Neural progenitor cell (in vitro differentiated cells): ENCODE data around the gene IFRD1.

Experiments
- EZH2phosphoT487 ChIP-seq: fragments of 200-600 bp; sonication (generic); IDR thresholded peaks from 2 replicates; pipeline ENCODE4 v1.6.1; 2017; ENCODE audit warnings: antibody characterized with exemption
- TF ChIP-seq, protein P1 (sequence below): fragments of 200-600 bp; sonication (generic); IDR thresholded peaks from 2 replicates; pipeline ENCODE4 v1.5.1; 2017; ENCODE audit warnings: antibody characterized with exemption, mild to moderate bottlenecking

DNA sequence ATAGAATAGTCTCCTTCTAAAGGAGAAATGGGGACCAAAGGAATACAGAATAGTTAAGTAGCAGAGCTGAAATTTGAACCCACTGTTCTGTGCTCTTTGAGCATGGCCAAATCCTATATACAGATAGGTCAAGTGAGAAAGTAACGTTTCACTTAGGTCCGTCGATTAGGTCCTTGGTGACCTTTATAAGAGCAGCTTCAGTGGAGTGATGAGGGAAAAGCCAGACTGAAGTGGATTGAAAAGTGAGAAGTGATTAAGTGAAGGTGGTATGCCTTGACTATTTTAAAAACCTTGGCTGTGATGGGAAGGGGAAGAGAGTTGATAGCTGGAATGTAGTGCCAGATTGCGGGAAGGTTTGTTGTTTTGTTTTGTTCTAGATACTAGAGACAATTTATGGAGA, 19.9 kb downstream of the IFRD1 start:
- TF ChIP-seq EZH2phosphoT487, result no peak
- TF ChIP-seq, protein P1, sequence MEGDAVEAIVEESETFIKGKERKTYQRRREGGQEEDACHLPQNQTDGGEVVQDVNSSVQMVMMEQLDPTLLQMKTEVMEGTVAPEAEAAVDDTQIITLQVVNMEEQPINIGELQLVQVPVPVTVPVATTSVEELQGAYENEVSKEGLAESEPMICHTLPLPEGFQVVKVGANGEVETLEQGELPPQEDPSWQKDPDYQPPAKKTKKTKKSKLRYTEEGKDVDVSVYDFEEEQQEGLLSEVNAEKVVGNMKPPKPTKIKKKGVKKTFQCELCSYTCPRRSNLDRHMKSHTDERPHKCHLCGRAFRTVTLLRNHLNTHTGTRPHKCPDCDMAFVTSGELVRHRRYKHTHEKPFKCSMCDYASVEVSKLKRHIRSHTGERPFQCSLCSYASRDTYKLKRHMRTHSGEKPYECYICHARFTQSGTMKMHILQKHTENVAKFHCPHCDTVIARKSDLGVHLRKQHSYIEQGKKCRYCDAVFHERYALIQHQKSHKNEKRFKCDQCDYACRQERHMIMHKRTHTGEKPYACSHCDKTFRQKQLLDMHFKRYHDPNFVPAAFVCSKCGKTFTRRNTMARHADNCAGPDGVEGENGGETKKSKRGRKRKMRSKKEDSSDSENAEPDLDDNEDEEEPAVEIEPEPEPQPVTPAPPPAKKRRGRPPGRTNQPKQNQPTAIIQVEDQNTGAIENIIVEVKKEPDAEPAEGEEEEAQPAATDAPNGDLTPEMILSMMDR, result no peak
